H1 (cell line): ENCODE data around the gene ISOC2. TPM values are rescaled to one million over a fixed set of nuclear protein-coding genes. Genes with fewer than 3 reads are reported as not detected.

ENCODE experiments used
- CTCF ChIA-PET: fragments of 300-600 bp; sonication (Branson Sonifier 250); formaldehyde crosslinking; loops from one replicate; lab custom pipeline; 2021; ENCODE audit not compliant: partially characterized antibody; lab: Charles Lee
- POLR2A ChIA-PET: fragments of 300-600 bp; sonication (Branson Sonifier 250); formaldehyde crosslinking; loops from one replicate; lab custom pipeline; 2021; ENCODE audit warnings: inconsistent platforms; ENCODE audit not compliant: partially characterized antibody; lab: Charles Lee
- DNase-seq, 2 experiments: peaks; one replicate each; pipeline versions ENCODE4 v3.0.0 to v3.0.0-alpha.2; 2010 to 2022; ENCODE audit warnings: low spot score in 2 of 2, low read depth in 1 of 2, mixed read lengths in 1 of 2
- FAIRE-seq: peaks from 2 replicates; lab custom pipeline; 2011; peaks lifted over from hg19 to GRCh38; lab: Jason Lieb, UNC
- H2AFZ ChIP-seq: 2 replicates; pipeline ENCODE4 v1.8.1; 2012; ENCODE audit warnings: low read length, inconsistent platforms
- H2AK5ac ChIP-seq: 2 replicates; pipeline ENCODE4 v1.6.1; 2013; ENCODE audit warnings: low read depth, low read length
- H2BK120ac ChIP-seq: replicated peaks from 2 replicates; pipeline ENCODE3; 2013; ENCODE audit warnings: low read depth, low read length, inconsistent platforms
- H2BK12ac ChIP-seq: 2 replicates; pipeline ENCODE4 v1.6.1; 2013; ENCODE audit warnings: low read depth, low read length
- H2BK15ac ChIP-seq: 2 replicates; pipeline ENCODE4 v1.6.1; 2013; ENCODE audit warnings: low read length
- H2BK20ac ChIP-seq: 2 replicates; pipeline ENCODE4 v1.6.1; 2013; ENCODE audit warnings: low read length
- H2BK5ac ChIP-seq: 2 replicates; pipeline ENCODE4 v1.6.1; 2013; ENCODE audit warnings: low read depth, low read length
- H3K14ac ChIP-seq: 2 replicates; pipeline ENCODE4 v1.6.1; 2013; ENCODE audit warnings: inconsistent platforms; ENCODE audit not compliant: insufficient read length
- H3K18ac ChIP-seq: 2 replicates; pipeline ENCODE4 v1.6.1; 2013; ENCODE audit warnings: low read length; ENCODE audit errors: extremely low read depth
- H3K23ac ChIP-seq: 2 replicates; pipeline ENCODE4 v1.6.1; 2013; ENCODE audit warnings: inconsistent platforms; ENCODE audit not compliant: insufficient read length
- H3K23me2 ChIP-seq: 2 replicates; pipeline ENCODE4 v1.6.1; 2013; ENCODE audit warnings: low read depth, low read length
- H3K27ac ChIP-seq: 2 replicates; pipeline ENCODE4 v1.6.1; 2011; ENCODE audit warnings: low read depth, low read length, inconsistent platforms
- H3K27me3 ChIP-seq, 4 experiments: replicated peaks in 1 of 4; 1 replicate in 1 of 4; 2 replicates in 3 of 4; pipeline versions ENCODE4 v1.6.1 to v1.8.1; 2011 to 2013; ENCODE audit warnings: low read length in 3 of 4, mild to moderate bottlenecking in 3 of 4, inconsistent platforms in 2 of 4, mixed read lengths in 2 of 4, moderate library complexity in 1 of 4; ENCODE audit not compliant: control insufficient read depth in 3 of 4, insufficient read depth in 3 of 4; ENCODE audit errors: extremely low read depth in 1 of 4
- H3K36me3 ChIP-seq, 4 experiments: 2 replicates each; pipeline versions ENCODE4 v1.6.1 to v1.8.1; 2011 to 2013; ENCODE audit warnings: mild to moderate bottlenecking in 4 of 4, low read length in 3 of 4, moderate library complexity in 2 of 4, control low read depth in 1 of 4, inconsistent platforms in 1 of 4; ENCODE audit not compliant: insufficient read depth in 4 of 4, control insufficient read depth in 2 of 4
- H3K4ac ChIP-seq: replicated peaks from 2 replicates; pipeline ENCODE3; 2013; ENCODE audit warnings: low read length, low read depth, mixed read lengths, inconsistent platforms; ENCODE audit not compliant: insufficient read length
- H3K4me1 ChIP-seq, 4 experiments: replicated peaks in 1 of 4; 1 replicate in 1 of 4; 2 replicates in 3 of 4; pipeline versions ENCODE4 v1.6.1 to v1.8.1; 2011 to 2013; ENCODE audit warnings: low read length in 3 of 4, inconsistent platforms in 2 of 4, mixed read lengths in 1 of 4; ENCODE audit not compliant: insufficient read depth in 4 of 4, control insufficient read depth in 3 of 4
- H3K4me2 ChIP-seq, 2 experiments: 2 replicates each; pipeline versions ENCODE4 v1.6.1 to v1.8.1; 2011 to 2013; ENCODE audit warnings: low read depth in 2 of 2, low read length in 2 of 2, control low read depth in 1 of 2, inconsistent platforms in 1 of 2, mild to moderate bottlenecking in 1 of 2; ENCODE audit not compliant: insufficient read depth in 1 of 2
- H3K4me3 ChIP-seq, 4 experiments: fragments of 200-600, 300-600 bp in 1 of 4; sonication (generic), shearing (Covaris generic), sonication (Bioruptor Twin) in 1 of 4; 2 replicates each; pipeline versions ENCODE4 v1.5.1 to v1.8.1; 2011 to 2016; ENCODE audit warnings: low read length in 4 of 4, low read depth in 3 of 4, control low read depth in 2 of 4, inconsistent platforms in 2 of 4, mild to moderate bottlenecking in 2 of 4, mixed read lengths in 1 of 4, moderate library complexity in 1 of 4; ENCODE audit not compliant: insufficient read depth in 2 of 4; ENCODE audit errors: extremely low read depth in 1 of 4
- H3K56ac ChIP-seq: replicated peaks from 2 replicates; pipeline ENCODE3; 2013; ENCODE audit warnings: low read depth, mild to moderate bottlenecking, mixed read lengths, low read length, inconsistent platforms; ENCODE audit not compliant: insufficient read length
- H3K79me1 ChIP-seq: 2 replicates; pipeline ENCODE4 v1.6.1; 2013; ENCODE audit warnings: low read depth, low read length, control low read depth
- H3K79me2 ChIP-seq, 2 experiments: 2 replicates each; pipeline versions ENCODE4 v1.6.1 to v1.8.1; 2012 to 2013; ENCODE audit warnings: low read length in 2 of 2, mild to moderate bottlenecking in 2 of 2, inconsistent platforms in 1 of 2; ENCODE audit not compliant: insufficient read depth in 2 of 2, control insufficient read depth in 1 of 2
- H3K9ac ChIP-seq, 4 experiments: replicated peaks in 1 of 4; 1 replicate in 1 of 4; 2 replicates in 3 of 4; pipeline versions ENCODE4 v1.6.1 to v1.8.1; 2011 to 2013; ENCODE audit warnings: low read depth in 3 of 4, low read length in 3 of 4, control low read depth in 2 of 4, mild to moderate bottlenecking in 2 of 4, moderate library complexity in 2 of 4, inconsistent platforms in 1 of 4; ENCODE audit errors: extremely low read depth in 1 of 4
- H3K9me3 ChIP-seq, 2 experiments: 2 replicates each; pipeline versions ENCODE4 v1.6.1 to v1.8.1; 2012 to 2013; ENCODE audit warnings: mild to moderate bottlenecking in 2 of 2, moderate library complexity in 2 of 2, control low read depth in 1 of 2, inconsistent platforms in 1 of 2, low read depth in 1 of 2, low read length in 1 of 2, mixed read lengths in 1 of 2; ENCODE audit not compliant: insufficient read depth in 2 of 2
- H4K20me1 ChIP-seq, 2 experiments: replicated peaks in 1 of 2; 2 replicates each; pipeline versions ENCODE3 to v1.8.1; 2011 to 2013; ENCODE audit warnings: inconsistent platforms in 2 of 2, low read length in 2 of 2, mild to moderate bottlenecking in 1 of 2; ENCODE audit not compliant: insufficient read depth in 2 of 2, control insufficient read depth in 1 of 2
- H4K5ac ChIP-seq: 2 replicates; pipeline ENCODE4 v1.6.1; 2013; ENCODE audit warnings: low read length, low read depth, mixed read lengths, inconsistent platforms; ENCODE audit not compliant: insufficient read length
- H4K8ac ChIP-seq: 2 replicates; pipeline ENCODE4 v1.8.0; 2013; ENCODE audit warnings: mild to moderate bottlenecking, moderate library complexity, low read length, inconsistent platforms; ENCODE audit not compliant: insufficient read depth; ENCODE audit errors: extremely low read depth
- H4K91ac ChIP-seq: replicated peaks from 2 replicates; pipeline ENCODE3; 2013; ENCODE audit warnings: low read length, mixed read lengths, inconsistent platforms; ENCODE audit not compliant: insufficient read length
- BRCA1 ChIP-seq: IDR thresholded peaks from 2 replicates; pipeline ENCODE4 v1.6.1; 2012; ENCODE audit warnings: low read depth, low read length, improper control_type of control experiment
- CBX5 ChIP-seq: fragments of 300-800, 300-1000 bp; sonication (generic); IDR thresholded peaks from 2 replicates; pipeline ENCODE4 v1.7.1; 2016; ENCODE audit warnings: antibody characterized with exemption, low read length, low read depth
- CREB1 ChIP-seq: IDR thresholded peaks from 2 replicates; pipeline ENCODE4 v1.6.1; 2012; ENCODE audit warnings: inconsistent platforms
- FOSL1 ChIP-seq: IDR thresholded peaks from 2 replicates; pipeline ENCODE4 v1.6.1; 2011; ENCODE audit warnings: mild to moderate bottlenecking, low read depth, low read length, moderate library complexity; ENCODE audit not compliant: insufficient read depth
- HDAC2 ChIP-seq, 2 experiments: fragments of 300-600 bp in 1 of 2; sonication (generic) in 1 of 2; IDR thresholded peaks; 2 replicates each; pipeline ENCODE4 v1.6.1; 2011 to 2012; ENCODE audit warnings: low read depth in 2 of 2, low read length in 2 of 2, mild to moderate bottlenecking in 2 of 2, moderate library complexity in 2 of 2, borderline replicate concordance in 1 of 2, inconsistent platforms in 1 of 2
- HDAC6 ChIP-seq: IDR thresholded peaks from one replicate; pipeline ENCODE4 v1.7.1; 2012; ENCODE audit warnings: low read depth, mild to moderate bottlenecking, inconsistent platforms, low read length, moderate library complexity
- JUN ChIP-seq: IDR thresholded peaks from 2 replicates; pipeline ENCODE4 v1.6.1; 2011; ENCODE audit warnings: low read depth, mild to moderate bottlenecking, improper control_type of control experiment, low read length
- RBBP5 ChIP-seq: IDR thresholded peaks from 2 replicates; pipeline ENCODE4 v1.7.1; 2012; ENCODE audit warnings: low read depth, mild to moderate bottlenecking, inconsistent platforms, low read length, moderate library complexity, borderline replicate concordance
- SAP30 ChIP-seq: fragments of 300-600 bp; sonication (generic); IDR thresholded peaks from 2 replicates; pipeline ENCODE4 v1.7.1; 2012; ENCODE audit warnings: low read length, moderate library complexity, mild to moderate bottlenecking, inconsistent platforms; ENCODE audit not compliant: insufficient read depth, insufficient replicate concordance
- SIN3A ChIP-seq, 2 experiments: IDR thresholded peaks in 1 of 2; conservative IDR thresholded peaks in 1 of 2; 2 replicates each; pipeline ENCODE4 v1.6.1; 2011 to 2012; ENCODE audit warnings: low read length in 2 of 2, improper control_type of control experiment in 1 of 2, low read depth in 1 of 2, mild to moderate bottlenecking in 1 of 2
- SP1 ChIP-seq: IDR thresholded peaks from 2 replicates; pipeline ENCODE4 v1.6.1; 2011; ENCODE audit warnings: low read depth, low read length
- SP2 ChIP-seq: IDR thresholded peaks from 2 replicates; pipeline ENCODE4 v1.6.1; 2012; ENCODE audit warnings: mild to moderate bottlenecking, low read length, inconsistent platforms
- WGBS, 2 experiments: shearing (Covaris generic) in 1 of 2; methylation state at CpG; one replicate each; pipeline versions ENCODE4 v1.1.6 to v1.1.7; 2013 to 2015; ENCODE audit warnings: low lambda C conversion rate in 2 of 2, mixed read lengths in 2 of 2, inconsistent platforms in 1 of 2, low coverage in 1 of 2, missing lambda C conversion rate in 1 of 2; ENCODE audit not compliant: insufficient replicate concordance in 2 of 2, insufficient coverage in 1 of 2, insufficient read length in 1 of 2; ENCODE audit errors: extremely low coverage in 1 of 2, missing lambda C conversion rate in 1 of 2; 5-methylcytosine and 5-hydroxymethylcytosine counted together
- polyA plus RNA-seq, 7 experiments: library from polyadenylated mRNA; depleted of rRNA in 3 of 7; stranded (reverse) in 5 of 7; unstranded in 2 of 7; fragments of >200 nt in 5 of 7; fragments of 200-250 nt in 2 of 7; gene quantifications; 1 replicate in 5 of 7; 2 replicates in 1 of 7; 4 replicates in 1 of 7; pipeline versions ENCODE4 v1.2.1 to v1.2.3, GENCODE V29; 2011 to 2013; ENCODE audit warnings: missing spikeins in 2 of 7, mixed read lengths in 2 of 7
- total RNA-seq: library from RNA; stranded (reverse); fragmentation: NEBNext Ultra II Directional; extraction: Animal tissue kit (Norgen Biotek cat#: 25700); gene quantifications from 2 replicates; pipeline ENCODE4 v1.2.1, GENCODE V29; 2021

ISOC2 gene
- total and polyA plus RNA-seq, 2 of the 8 experiments (the other 6 are each of a cell fraction or from before 2014, with no cell fraction given) = 96.9 to 152 TPM

DNA sequence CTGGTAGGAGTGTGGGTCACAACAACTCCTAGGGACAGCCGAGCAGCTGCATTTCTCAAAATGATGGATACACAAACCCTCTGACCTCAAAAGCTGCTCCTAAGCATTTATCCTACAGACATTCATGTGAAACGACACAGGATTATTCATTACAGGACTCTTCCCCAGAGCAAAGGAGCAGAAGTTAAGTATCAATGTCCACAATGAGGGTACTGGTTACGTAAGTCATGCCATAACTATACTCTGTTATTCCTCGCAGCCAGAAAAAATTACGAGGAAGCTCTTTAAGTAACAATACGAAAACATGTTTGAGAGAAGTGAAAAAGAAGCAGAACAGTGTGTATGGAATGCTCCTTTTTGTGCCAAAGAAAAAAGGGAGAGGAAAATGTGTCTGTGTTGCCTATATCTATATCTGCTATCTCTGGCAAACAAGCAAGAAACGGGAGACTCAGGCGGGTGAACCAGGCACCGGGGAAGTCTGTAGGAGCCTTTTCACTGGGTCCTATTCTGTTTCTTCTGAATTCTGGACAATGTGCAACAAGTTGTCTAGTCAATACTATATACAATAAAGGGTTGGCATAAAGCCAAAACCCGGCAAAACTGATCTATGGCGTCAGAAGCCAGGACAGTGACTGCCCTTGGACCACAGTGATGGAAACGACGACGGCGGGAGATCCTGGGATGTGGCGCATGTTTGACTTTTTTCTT lies 1.3 kb downstream of the ISOC2 start:
- peak overlapping the region; percentile 58 to 81 (median 74) for H3K4me3 ChIP-seq
- H3K27me3 ChIP-seq = no peaks in the 10 kb centered on the region
- H3K9ac ChIP-seq = no peak overlapping the region
- no peaks in the 10 kb centered on the region for H3K9me3 ChIP-seq
- no peak overlapping the region for H2BK15ac ChIP-seq
- H3K14ac ChIP-seq = no peak overlapping the region
- POLR2A ChIA-PET = interaction anchor here (0.7 to 1.6 kb wide), 7 partner anchors 11 to 147 kb away, joined by 3 to 7 read pairs (median 4); partner anchors contain the start of genes SSC5D and ZNF628
- H3K23ac ChIP-seq = no peak overlapping the region
- H2BK120ac ChIP-seq = no peak overlapping the region
- no peak overlapping the region for H2AFZ ChIP-seq
- peak overlapping the region; percentile 61 to 64 for H3K4me2 ChIP-seq
- CTCF ChIA-PET = interaction anchor here (0.6 to 1.7 kb wide), 6 partner anchors 8 to 1286 kb away, joined by 3 to 7 read pairs (median 4); no protein-coding TSS in a partner anchor
- 77% methylated on average over 16 of the region's 16 CpGs; no CpG with 5 or more reads in 1 of the 2 experiments for WGBS, 2 experiments
- H2AK5ac ChIP-seq = no peak overlapping the region
- H2BK20ac ChIP-seq = no peak overlapping the region
- H3K79me2 ChIP-seq = peaks cover 0 to 13% of the 10 kb centered on the region in 2 experiments; a peak in 2 of 4 replicates
- no peak overlapping the region for H3K56ac ChIP-seq
- peaks cover 2 to 22% (median 15%) of the 10 kb centered on the region in 4 experiments for H3K4me1 ChIP-seq
- peaks cover 13% of the 10 kb centered on the region for H3K79me1 ChIP-seq
- H3K27ac ChIP-seq = no peak overlapping the region
- peaks cover 2 to 6% of the 10 kb centered on the region in 2 experiments for H4K20me1 ChIP-seq
- no peak overlapping the region; the same call in none of the 2 replicates for H4K8ac ChIP-seq
- no peak overlapping the region for H2BK5ac ChIP-seq
- H3K36me3 ChIP-seq = peaks cover 0 to 5% (median 0%) of the 10 kb centered on the region in 4 experiments; a peak in 2 of 8 replicates
- DNase-seq = no peak
- no peak overlapping the region for H4K5ac ChIP-seq
- H3K23me2 ChIP-seq = peaks cover 1% of the 10 kb centered on the region; the same call in 1 of the 2 replicates
- H2BK12ac ChIP-seq = no peak overlapping the region
- no peak overlapping the region for H4K91ac ChIP-seq
- no peak overlapping the region for H3K18ac ChIP-seq
- H3K4ac ChIP-seq = no peak overlapping the region
- no peak for FAIRE-seq
- TF ChIP-seq SP2 (no peak), SAP30 (no peak), JUN (no peak), BRCA1 (no peak), HDAC2 (IDR thresholded peaks at IDR 0.05; ENCODE audit: borderline replicate concordance in 1 of 2, low read depth in 2 of 2, low read length in 2 of 2) (no peak), CREB1 (no peak), SP1 (no peak), SIN3A (conservative IDR thresholded peaks at IDR 0.05 in 1 of 2, IDR thresholded peaks at IDR 0.05 in 1 of 2; ENCODE audit: low read depth in 1 of 2, low read length in 2 of 2) (no peak), FOSL1 (no peak), HDAC6 (no peak), CBX5 (no peak), RBBP5 (no peak)
